Skeletal muscle cell (primary cell): Measurements from ENCODE around the gene NOTCH1.
A peak's percentile ranks its signal among the peaks of the same experiment; 100 is the strongest.
"Not testable (repeated sequence)": the region's sequence is repeated elsewhere in the genome, so short reads cannot be mapped to it uniquely, and the experiment has no call there.

ENCODE experiments used
- DNase-seq: peaks from one replicate; pipeline ENCODE4 v3.0.0-alpha.2; 2010; ENCODE audit warnings: low read depth
- H3K4me3 ChIP-seq: 2 replicates; pipeline ENCODE4 v1.5.1; 2011; ENCODE audit warnings: low read depth, mild to moderate bottlenecking, control low read depth, low read length, moderate library complexity

Gene NOTCH1

DNA sequence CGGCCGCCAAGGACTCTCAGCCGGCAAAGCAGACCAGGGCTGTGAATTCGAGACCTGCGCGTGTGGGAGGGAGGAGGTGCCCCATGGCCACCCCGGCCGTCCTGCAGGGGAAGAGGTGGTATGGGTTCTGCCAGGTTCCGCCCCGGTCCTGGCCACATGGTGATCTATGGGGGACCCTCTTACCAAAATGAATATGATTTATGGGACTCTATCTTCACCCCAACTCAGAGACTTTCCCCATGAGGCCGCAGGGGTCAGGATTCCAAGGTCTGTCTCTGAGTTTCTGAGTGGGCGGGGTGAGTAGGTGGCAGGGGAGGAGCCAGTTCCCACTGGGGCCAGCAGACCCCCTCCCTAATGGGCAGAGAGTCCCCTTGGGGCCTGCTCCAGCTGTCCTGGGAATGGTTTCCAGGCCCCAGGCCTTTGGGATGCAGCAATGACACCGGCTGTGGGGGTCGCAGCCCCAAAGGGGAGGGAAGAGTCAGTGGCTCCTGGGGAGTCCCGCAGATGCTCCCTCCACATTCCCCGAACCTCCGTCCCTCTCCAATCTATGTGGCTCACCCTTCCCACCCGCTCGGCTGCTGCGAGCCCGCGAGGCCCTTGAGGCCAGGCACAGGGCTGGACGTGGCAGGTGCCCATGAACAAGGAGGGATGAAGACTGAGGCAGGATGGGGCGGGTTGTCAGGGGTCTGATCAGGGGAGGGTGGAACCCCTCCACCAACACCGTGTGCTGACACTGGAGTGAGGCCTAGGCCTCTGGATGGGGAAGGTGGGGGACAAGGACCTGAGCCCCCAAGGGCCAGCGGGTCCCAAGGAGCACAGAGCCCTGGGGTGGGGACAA, 20.1 kb upstream of the NOTCH1 start:
- H3K4me3 ChIP-seq = no peak overlapping the region
- no peak for DNase-seq

DNA sequence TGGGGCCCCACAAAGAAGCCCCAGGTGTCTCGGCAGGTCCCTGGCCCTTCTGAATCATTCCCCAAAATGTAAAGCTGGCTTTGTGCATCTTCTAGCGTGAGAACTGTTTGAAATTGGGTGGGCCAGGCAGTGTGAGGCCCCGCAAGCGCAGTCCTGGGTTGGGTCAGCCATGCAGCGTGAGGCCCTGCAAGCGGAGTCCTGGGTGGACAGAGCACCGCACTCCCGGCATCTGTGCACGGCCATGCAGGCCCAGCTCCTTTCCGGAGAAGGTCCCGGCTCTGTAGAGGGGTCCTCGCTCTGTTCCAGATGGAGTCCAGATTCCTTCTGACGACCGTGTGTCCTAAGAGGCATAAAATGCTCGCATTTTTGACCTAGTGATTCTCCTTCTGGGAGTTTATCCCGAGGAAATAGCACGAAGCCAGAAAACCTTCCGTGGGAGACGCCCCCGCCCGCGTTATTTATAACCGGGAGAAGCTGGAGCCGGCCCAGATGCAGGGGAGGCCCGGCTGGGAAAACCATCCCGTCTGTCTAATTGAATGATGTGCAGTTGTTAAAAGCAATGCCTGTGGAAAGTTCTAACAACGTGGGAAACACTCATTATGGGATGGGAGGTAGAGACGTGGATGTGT, 19.4 kb upstream of the NOTCH1 start:
- no peak overlapping the region for H3K4me3 ChIP-seq
- DNase-seq = no peak

DNA sequence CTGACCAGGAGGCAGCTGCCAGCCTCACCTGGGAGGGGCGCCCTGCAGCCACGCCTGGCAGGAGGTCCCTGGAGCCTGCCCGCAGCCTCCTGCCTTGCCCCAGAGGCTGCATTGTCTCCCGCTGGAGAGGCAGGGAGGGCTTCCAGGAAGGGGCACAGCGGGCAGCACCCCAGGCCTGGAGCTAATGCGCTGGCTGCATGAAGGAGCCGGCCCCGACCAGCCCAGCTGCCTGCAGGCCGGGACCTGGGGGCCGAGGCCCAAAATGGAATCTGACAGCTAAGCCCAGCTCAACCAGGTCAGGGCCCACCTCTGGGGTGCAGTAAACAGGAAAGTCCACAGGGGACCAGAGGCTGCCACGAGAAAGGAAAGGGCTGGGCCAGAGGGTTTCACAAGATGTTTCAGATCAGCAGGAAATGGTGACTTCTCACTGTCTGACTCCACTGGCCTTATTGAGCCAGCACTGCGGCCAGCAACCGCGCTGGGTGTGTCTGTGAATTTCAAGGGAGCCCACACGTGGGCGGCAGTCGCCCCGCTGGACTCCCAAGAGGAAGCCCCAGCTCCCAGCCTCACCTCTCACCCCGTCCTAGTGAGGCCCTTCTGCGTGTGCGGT, 18.6 kb upstream of the NOTCH1 start:
- peak; percentile 43 for DNase-seq

GRCh38 chr9:136563646-136564325, 17.9 kb upstream of the NOTCH1 start:
- no peak overlapping the region for H3K4me3 ChIP-seq
- DNase-seq = no peak

More for the DNA sequence above, 18.6 kb upstream of the NOTCH1 start:
- no peak overlapping the region for H3K4me3 ChIP-seq

- H3K4me3 ChIP-seq = no peak overlapping the region
- no peak for DNase-seq
Observed at GRCh38 chr9:136562746-136563495, 17.1 kb upstream of the NOTCH1 start.

DNA sequence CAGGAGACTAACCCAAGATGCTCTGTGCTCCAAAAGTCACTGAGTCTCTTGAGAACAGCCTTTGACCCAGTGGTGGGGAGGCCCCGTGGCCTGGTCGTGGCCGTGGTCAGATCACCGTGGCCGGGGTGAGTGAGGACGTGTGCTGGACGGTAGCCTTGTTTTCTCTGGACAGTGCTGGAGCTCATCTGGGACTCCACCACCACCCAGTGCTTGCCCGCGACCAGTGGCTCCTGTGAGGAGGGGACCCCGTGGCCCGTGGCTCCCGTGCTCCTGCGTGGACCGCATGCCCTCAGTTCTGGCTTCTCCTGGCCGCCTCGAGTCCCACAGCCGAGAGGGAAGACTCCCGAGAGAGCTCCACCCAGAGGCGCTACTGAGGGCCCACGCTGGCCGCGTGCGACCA, 15.9 kb upstream of the NOTCH1 start:
- no peak for DNase-seq
- H3K4me3 ChIP-seq = no peak overlapping the region

DNA sequence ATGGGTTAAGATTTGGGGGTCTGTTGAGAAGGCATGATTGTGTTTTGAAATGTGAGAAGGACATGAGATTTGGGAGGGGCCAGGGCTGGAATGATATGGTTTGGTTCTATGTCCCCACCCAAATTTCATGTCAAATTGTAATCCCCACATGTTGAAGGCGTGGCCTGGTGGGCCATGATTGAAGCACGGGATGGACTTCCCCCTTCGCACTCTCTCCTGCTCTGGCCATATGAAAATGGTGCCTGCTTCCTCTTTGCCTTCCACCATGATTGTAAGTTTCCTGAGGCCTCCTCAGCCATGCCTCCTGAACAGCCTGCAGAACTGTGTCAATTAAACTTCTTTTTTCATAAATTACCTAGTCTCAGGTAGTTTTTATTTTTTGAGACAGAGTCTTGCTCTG, 14.7 kb upstream of the NOTCH1 start:
- DNase-seq = no peak
- H3K4me3 ChIP-seq = no peak overlapping the region

- H3K4me3 ChIP-seq, DNase-seq: not testable (repeated sequence)
Observed at GRCh38 chr9:136559371-136559770, 13.5 kb upstream of the NOTCH1 start.

DNA sequence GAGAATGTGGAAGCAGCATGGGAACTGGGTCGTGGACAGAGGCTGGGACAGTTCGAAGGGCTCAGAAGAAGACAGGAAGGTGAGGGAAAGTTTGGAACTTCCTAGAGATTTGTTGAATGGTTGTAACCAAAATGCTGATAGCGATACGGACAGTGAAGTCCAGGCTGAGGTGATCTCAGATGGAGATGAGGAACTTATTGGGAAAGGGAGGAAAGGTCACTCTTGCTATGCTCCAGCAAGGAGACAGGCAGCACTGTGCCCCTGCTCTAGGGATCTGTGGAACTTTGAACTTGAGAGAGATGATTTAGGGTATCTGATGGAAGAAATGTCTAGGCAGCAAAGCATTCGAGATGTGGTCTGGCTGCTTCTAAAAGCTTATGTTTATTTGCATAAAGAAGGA, 13.0 kb upstream of the NOTCH1 start:
- not testable (repeated sequence) for H3K4me3 ChIP-seq, DNase-seq

DNA sequence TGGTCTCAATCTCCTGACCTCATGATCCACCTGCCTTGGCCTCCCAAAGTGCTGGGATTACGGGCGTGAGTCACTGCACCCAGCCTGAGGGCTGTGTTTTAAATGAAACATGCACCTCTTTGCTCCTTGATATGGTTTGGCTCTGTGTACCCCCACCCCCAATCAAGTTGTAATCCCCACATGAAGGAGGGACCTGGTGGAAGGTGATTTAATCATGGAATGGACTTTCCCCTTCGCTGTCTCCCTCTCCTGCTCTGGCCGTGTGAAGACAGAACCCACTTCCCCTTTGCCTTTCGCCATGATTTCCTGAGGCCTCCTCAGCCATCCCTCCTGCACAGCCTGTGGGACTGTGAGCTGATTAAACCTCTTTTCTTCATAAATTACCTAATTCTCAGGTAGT, 12.5 kb upstream of the NOTCH1 start:
- no peak for DNase-seq
- H3K4me3 ChIP-seq = no peak overlapping the region

DNA sequence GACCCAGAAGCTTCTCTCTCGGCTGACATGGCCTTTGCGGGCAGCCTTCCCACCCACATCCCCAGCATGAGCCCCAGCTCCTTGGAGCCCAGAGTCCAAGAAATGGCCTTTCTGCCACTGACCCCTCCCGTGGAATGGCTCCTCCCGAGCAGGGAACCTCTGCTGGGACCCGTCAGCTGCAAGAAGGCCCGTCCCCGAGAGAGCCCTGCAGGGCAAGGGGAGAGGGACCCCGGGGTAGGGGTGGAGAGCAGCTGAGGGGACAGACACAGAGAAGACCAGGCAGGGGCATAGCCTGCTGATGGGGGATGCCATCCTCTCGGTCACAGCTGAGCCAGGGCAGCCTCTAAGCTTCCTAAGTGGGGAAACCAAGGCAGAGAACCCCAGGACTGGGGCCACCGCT, 11.2 kb upstream of the NOTCH1 start:
- no peak for DNase-seq
- H3K4me3 ChIP-seq = no peak overlapping the region

GRCh38 chr9:136556166-136556565, 10.3 kb upstream of the NOTCH1 start:
- DNase-seq = no peak
- no peak overlapping the region for H3K4me3 ChIP-seq

DNA sequence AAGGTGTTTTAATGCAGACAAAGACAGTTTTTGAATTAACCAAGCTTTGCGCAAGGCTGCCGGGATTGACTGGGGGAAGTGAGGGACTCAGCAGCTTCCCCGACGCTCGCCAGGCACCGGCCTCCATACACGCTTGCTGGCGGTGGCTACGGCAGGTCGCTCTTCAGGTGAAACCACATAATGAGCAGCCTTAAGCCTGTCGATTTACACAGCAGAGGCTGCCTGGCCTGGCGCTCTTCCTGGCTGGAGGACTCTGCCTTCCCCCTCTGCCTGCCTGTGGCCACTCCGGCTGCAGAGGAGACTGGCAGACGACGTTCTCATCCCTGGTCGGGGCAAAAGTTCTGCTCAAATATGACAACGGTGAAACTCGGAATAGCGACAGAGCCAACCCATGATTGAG, 9.0 kb upstream of the NOTCH1 start:
- H3K4me3 ChIP-seq = no peak overlapping the region
- DNase-seq = no peak

DNA sequence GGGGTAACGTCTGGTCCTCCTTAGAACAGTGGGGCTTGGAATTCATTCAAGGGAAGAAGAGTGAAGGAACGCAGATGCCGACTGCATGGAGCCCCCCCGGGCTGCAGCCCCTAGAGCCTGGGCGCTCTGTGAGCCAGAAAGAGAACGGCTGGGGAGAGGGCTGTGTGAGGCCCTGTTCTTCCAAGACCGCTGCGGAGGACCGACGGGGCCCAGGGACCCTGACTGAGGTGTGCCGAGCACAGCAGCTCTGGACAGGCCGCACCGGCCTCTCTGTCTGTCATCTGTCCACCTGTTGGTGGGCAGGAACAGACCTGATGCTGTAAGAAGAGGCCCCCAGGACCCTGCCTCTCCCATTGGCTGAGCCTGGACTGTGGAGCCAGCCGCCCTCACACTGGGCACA, 7.7 kb upstream of the NOTCH1 start:
- no peak overlapping the region for H3K4me3 ChIP-seq
- DNase-seq = no peak

DNA sequence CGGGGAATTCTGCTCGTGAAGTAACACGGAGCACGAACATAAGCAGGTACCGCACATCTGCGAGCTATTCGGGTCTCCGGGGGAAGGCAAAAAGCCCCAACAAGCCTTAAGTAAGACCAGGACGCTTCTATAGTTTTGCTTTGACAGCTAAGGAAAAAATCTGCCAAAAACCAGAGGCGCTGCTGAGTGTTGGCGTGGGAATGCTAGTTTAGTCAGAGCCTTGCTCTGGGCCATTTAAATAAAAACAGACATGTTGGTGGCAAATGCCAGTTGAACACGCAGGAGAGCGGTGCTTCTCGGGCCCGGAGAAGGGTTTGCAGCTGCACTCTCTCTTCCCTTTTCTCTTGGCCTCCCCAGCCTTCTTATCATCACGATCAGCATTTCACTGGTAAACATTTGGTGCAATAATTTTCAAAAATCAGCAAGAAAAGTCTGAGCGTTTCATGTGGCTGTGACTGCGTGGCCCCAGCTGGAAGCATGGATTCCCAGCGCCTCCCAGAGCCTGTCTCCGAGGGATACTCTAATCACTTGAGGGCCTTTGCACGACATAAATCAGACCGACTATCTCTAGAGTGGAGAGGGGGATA, 6.4 kb upstream of the NOTCH1 start:
- DNase-seq = peak; percentile 35
- H3K4me3 ChIP-seq = no peak overlapping the region

DNA sequence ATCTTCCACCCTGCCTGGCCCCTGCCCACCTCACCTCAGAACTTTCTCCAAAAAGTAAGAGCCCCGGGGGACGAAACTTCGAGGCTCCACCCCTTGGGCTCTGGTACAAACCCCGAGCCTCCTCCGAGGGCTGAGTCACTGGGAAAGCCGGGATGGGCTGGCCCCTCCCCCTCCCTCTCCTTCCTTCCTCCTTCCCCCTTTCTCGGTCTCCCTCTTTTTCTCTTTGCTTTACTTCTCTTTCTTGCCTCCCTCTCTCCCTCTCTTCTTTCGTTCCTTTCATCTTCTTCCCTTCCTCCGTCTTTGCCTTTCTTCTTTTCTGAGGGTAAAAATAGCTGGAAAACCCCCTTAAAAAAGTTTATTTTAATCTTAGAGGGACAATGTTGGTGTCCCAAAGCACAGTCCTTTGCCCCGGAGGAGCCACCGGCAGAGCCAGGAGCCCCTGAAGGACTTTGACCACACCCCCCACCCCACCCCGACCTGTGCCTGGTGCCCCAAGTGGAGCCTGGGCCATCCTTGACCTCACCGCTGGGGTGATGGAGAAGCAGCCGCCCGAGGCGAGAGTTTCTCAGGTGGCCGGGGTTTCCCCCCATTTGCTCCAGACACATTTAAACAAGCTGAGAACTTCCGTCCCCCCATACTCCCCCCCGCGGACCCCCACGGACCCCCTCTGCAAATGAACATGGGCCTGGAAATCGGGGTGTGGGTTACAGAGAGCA, 5.7 kb upstream of the NOTCH1 start:
- DNase-seq = no peak
- peak overlapping the region; percentile 15 for H3K4me3 ChIP-seq

- no peak overlapping the region for H3K4me3 ChIP-seq
- DNase-seq = no peak
Observed at GRCh38 chr9:136550439-136551289, 4.8 kb upstream of the NOTCH1 start.
